Thymus (tissue), 11 donors: ENCODE data around the gene ZNF17. TPM values are rescaled to one million over a fixed set of nuclear protein-coding genes. Genes with fewer than 3 reads are reported as not detected.

Source experiments
- DNase-seq, 9 donors: peaks; one replicate each; pipeline ENCODE4 v3.0.0-alpha.2; 2013; ENCODE audit warnings: low spot score in 9 of 9, low read depth in 6 of 9, missing footprints in 1 of 9
- H3K27ac ChIP-seq, 2 donors: one replicate each; pipeline ENCODE4 v1.5.1; 2013; ENCODE audit warnings: control low read depth in 1 of 2, low read depth in 1 of 2, low read length in 1 of 2, mild to moderate bottlenecking in 1 of 2, moderate library complexity in 1 of 2
- H3K27me3 ChIP-seq, 2 donors: one replicate each; pipeline ENCODE4 v1.5.1; 2013; ENCODE audit warnings: low read length in 1 of 2; ENCODE audit not compliant: control insufficient read depth in 2 of 2, insufficient read depth in 1 of 2
- H3K36me3 ChIP-seq, 2 donors: one replicate each; pipeline ENCODE4 v1.5.1; 2013; ENCODE audit warnings: low read length in 1 of 2, mild to moderate bottlenecking in 1 of 2, moderate library complexity in 1 of 2; ENCODE audit not compliant: control insufficient read depth in 2 of 2, insufficient read depth in 2 of 2
- H3K4me1 ChIP-seq, 2 donors: one replicate each; pipeline ENCODE4 v1.5.1; 2013; ENCODE audit warnings: low read length in 2 of 2; ENCODE audit not compliant: control insufficient read depth in 2 of 2, insufficient read depth in 2 of 2
- H3K4me3 ChIP-seq, 2 donors: one replicate each; pipeline ENCODE4 v1.5.1; 2013; ENCODE audit warnings: low read length in 2 of 2, control low read depth in 1 of 2, mild to moderate bottlenecking in 1 of 2
- H3K9me3 ChIP-seq, 2 donors: one replicate each; pipeline ENCODE4 v1.5.1; 2013; ENCODE audit warnings: low read length in 1 of 2, mild to moderate bottlenecking in 1 of 2; ENCODE audit not compliant: control insufficient read depth in 2 of 2, insufficient read depth in 1 of 2
- WGBS: extraction: QIAGEN DNeasy Blood & Tissue Kit; methylation state at CpG from one replicate; pipeline ENCODE4 v1.1.7; 2013; 5-methylcytosine and 5-hydroxymethylcytosine counted together
- polyA plus RNA-seq: library from polyadenylated mRNA; stranded (reverse); fragments of 200-250 nt; gene quantifications from one replicate; pipeline ENCODE4 v1.2.3, GENCODE V29; 2013
- total RNA-seq: library from RNA; stranded (reverse); fragments of 120-200 nt; gene quantifications from one replicate; pipeline ENCODE4 v1.2.4, GENCODE V29; 2013
- donor health status: healthy.

The ZNF17 gene
- total and polyA plus RNA-seq, 2 donors: 5.3 to 10.4 TPM

GRCh38 chr19:57406516-57407123 lies 4.3 kb upstream of the ZNF17 start:
- Histone ChIP-seq H3K9me3 (peaks cover 0 to 13% of the 10 kb centered on the region in 2 donors), H3K27me3 (no peaks in the 10 kb centered on the region), H3K27ac (no peak overlapping the region), H3K36me3 (peaks cover 0 to 2% of the 10 kb centered on the region in 2 donors), H3K4me1 (peaks cover 3 to 6% of the 10 kb centered on the region in 2 donors), H3K4me3 (no peak overlapping the region)
- 28% methylated on average over 8 of the region's 8 CpGs for WGBS
- peak in 8 of 9 donors; percentile 23 to 80 (median 60) for DNase-seq

- no peak for DNase-seq
- peaks cover 32 to 44% of the 10 kb centered on the region in 2 donors for H3K36me3 ChIP-seq
- H3K4me1 ChIP-seq: no peaks in the 10 kb centered on the region
- no peak overlapping the region for H3K4me3 ChIP-seq
- H3K27me3 ChIP-seq: no peaks in the 10 kb centered on the region
- H3K9me3 ChIP-seq: peaks cover 0 to 4% of the 10 kb centered on the region in 2 donors
- 96% methylated on average over 4 of the region's 4 CpGs for WGBS
- no peak overlapping the region for H3K27ac ChIP-seq
Observed at GRCh38 chr19:57419439-57419838, 8.5 kb downstream of the ZNF17 start.

DNA sequence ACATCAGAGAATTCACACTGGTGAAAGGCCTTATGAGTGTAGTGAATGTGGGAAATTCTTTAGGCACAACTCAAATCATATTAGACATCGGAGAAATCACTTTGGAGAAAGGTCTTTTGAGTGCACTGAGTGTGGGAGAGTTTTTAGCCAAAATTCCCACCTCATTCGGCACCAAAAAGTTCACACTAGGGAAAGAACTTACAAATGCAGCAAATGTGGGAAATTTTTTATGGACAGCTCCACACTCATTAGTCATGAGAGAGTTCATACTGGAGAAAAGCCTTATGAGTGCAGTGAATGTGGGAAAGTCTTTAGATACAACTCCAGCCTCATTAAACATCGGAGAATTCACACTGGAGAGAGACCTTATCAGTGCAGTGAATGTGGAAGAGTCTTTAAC lies 10.1 kb downstream of the ZNF17 start:
- DNase-seq: no peak
- H3K4me1 ChIP-seq: no peaks in the 10 kb centered on the region
- H3K27ac ChIP-seq: no peak overlapping the region
- peaks cover 32% of the 10 kb centered on the region in 2 donors for H3K36me3 ChIP-seq
- peaks cover 0 to 4% of the 10 kb centered on the region in 2 donors for H3K9me3 ChIP-seq
- 98% methylated on average over 3 of the region's 3 CpGs for WGBS
- no peak overlapping the region for H3K4me3 ChIP-seq
- no peaks in the 10 kb centered on the region for H3K27me3 ChIP-seq

DNA sequence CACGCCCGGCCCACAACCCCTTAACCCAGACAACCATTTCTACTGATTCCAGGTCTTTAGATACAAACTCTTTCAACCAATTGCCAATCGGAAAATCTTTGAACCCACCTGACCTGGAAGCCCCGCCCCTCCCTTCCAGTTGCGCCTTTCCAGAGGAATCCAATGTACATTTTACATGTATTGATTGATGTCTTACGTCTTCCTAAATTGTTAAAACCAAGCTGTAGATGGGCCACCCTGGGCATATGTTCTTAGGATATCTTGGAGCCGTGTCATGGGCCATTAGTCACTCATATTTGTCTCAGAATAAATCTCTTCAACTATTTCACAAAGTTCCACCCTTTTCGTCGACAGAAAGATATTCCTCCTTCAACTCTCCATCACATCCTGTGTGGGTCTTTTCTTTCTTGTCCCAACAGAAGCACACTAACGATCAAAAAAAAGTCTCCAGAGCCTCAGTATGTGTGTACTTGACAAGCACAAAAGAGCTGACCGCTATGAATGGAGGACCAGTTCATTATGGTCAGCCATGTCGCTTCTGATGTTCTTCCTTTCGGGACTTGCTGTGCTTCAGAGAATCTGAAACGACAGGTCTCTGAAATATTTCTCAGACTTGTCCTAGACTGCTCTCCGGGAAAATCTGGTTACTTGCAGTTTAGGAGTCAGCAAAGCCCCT lies 23.6 kb downstream of the ZNF17 start:
- no peak overlapping the region for H3K27ac ChIP-seq
- DNase-seq: peak in 1 of 9 donors; percentile 19
- H3K36me3 ChIP-seq: peaks cover 3% of the 10 kb centered on the region in 2 donors
- H3K27me3 ChIP-seq: no peaks in the 10 kb centered on the region
- H3K4me1 ChIP-seq: peaks cover 9 to 13% of the 10 kb centered on the region in 2 donors
- peaks cover 0 to 4% of the 10 kb centered on the region in 2 donors for H3K9me3 ChIP-seq
- H3K4me3 ChIP-seq: peak overlapping the region; percentile 82 to 89
- 50% methylated on average over 15 of the region's 15 CpGs for WGBS

DNA sequence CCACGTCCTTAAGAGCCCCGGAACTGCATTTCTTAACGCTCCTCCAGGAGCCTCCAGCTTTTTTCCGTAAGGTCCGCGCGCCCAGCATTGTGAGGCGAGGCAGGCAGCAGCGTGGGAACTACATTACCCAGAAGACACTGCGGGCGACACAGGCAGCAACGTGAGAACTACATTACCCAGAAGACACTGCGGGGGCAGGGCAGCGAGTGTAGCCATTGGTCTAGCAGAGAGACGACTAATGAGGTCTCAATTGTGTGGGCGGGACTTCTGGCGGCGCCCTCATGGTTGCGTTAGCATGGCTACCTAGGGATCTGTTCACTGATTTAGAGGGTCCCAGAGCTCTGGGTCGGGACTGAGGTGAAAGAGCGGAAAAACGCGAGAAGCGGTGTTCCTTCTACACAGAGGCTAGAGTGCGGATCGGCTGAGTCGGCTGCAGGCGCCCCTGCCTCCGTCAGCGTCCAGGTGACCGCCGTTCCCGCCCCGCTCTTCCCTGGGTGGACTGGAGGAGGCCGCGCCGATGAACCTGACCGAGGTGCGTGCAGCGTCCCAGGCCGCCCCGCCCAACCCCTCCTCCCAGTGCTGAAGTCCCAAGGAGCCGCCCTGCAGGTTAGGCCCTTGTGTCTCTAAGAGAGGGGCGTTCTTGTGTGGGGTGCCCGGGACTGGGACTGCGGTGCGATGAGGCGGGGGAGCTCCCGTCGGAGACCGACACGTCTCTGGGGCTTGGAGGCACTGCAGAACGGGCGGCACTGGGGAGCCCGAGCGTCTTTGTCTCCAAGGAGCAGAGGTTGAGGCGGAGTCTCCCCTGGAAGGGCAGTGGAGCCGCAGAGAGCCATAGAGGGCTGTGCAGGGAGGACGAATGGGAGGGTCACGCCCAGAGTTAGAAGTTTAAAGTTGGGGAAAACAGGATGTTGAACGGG lies 24.4 kb downstream of the ZNF17 start, which contains the start of gene ZNF749:
TSS of gene ZNF749 (plus strand) at position 264 of the 917 bp plus-strand sequence. CDS start at position 518, 254 bp downstream.
- Histone ChIP-seq H3K4me3 (peak within 1 kb of the TSS; percentile 82 to 89), H3K36me3 (peaks cover 3% of the 10 kb centered on the region in 2 donors), H3K27ac (peak within 1 kb of the TSS; percentile 10 to 48), H3K9me3 (peaks cover 0 to 8% of the 10 kb centered on the region in 2 donors), H3K4me1 (peaks cover 9 to 13% of the 10 kb centered on the region in 2 donors), H3K27me3 (no peaks in the 10 kb centered on the region)
- under 1% methylated on average over 61 of the region's 61 CpGs for WGBS
- peak; percentile 95 to 99 (median 98) for DNase-seq

DNA sequence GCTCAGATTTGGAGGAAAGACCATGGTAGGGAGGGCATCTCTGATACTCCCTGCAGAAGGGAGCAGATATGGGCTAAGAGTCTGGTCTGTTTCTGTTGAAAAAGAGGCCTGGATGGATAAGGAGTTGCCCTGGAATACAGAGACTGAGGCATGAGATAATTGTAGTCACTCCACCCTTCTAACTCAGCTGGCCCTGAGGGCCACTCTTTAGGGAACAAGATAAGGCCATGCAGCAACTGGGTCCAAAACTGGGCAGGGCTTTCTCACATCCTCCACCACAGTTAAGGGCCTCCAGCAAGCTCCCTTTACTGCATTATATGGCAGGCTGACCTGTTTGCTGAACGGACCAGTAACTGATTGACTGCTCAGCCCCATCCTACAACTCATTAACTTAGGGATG lies 25.5 kb downstream of the ZNF17 start:
- peaks cover 0 to 16% of the 10 kb centered on the region in 2 donors for H3K9me3 ChIP-seq
- DNase-seq: no peak
- no peaks in the 10 kb centered on the region for H3K27me3 ChIP-seq
- H3K36me3 ChIP-seq: peaks cover 3% of the 10 kb centered on the region in 2 donors
- H3K4me3 ChIP-seq: peak overlapping the region in 1 of 2 donors; percentile 89
- H3K4me1 ChIP-seq: peaks cover 9 to 13% of the 10 kb centered on the region in 2 donors
- WGBS: 98% methylated on average over 1 of the region's 1 CpG
- H3K27ac ChIP-seq: no peak overlapping the region

- DNase-seq: no peak
- H3K9me3 ChIP-seq: peaks cover 0 to 26% of the 10 kb centered on the region in 2 donors
- peaks cover 3 to 4% of the 10 kb centered on the region in 2 donors for H3K36me3 ChIP-seq
- H3K27ac ChIP-seq: no peak overlapping the region
- H3K4me3 ChIP-seq: no peak overlapping the region
- no peaks in the 10 kb centered on the region for H3K27me3 ChIP-seq
- WGBS: 95% methylated on average over 4 of the region's 4 CpGs
- H3K4me1 ChIP-seq: peaks cover 9 to 13% of the 10 kb centered on the region in 2 donors
Observed at GRCh38 chr19:57437931-57438330, 27.0 kb downstream of the ZNF17 start.

DNA sequence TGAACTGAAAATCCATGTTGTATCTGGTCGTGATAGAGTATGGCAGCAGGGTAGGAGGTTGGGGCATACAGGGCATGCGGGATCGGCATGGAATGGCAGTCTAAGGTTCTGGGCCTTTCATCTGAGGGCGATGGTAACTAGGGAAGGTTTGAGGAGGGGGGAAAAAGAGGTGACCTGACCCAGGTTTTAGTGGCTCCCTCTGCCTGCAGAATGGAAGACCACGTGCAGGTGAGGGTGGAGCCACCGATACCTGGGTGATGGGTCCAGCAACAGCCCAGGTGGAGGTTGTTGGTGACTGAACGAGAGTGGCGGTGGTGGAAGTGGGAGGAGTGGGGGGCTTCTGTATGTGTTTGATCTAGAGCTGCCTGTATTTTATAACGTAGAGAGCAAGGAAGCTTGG lies 28.0 kb downstream of the ZNF17 start:
- Histone ChIP-seq H3K4me3 (no peak overlapping the region), H3K27ac (no peak overlapping the region), H3K36me3 (peaks cover 9 to 14% of the 10 kb centered on the region in 2 donors), H3K27me3 (no peaks in the 10 kb centered on the region), H3K4me1 (peaks cover 9 to 13% of the 10 kb centered on the region in 2 donors), H3K9me3 (peaks cover 0 to 32% of the 10 kb centered on the region in 2 donors)
- DNase-seq: no peak
- 97% methylated on average over 9 of the region's 9 CpGs for WGBS
